ENCODE results near the gene AKT3.

AKT3 gene

GRCh38 chr1:243580072-243580471 lies 270.0 kb downstream of the AKT3 start:
- no peak for DNase-seq (ENCODE audit: low read depth)
- no peak for TF ChIP-seq CTCF (IDR thresholded peaks at IDR 0.05; ENCODE audit: control insufficient read depth, extremely low read depth, insufficient read depth)
- H3K4me3 ChIP-seq (ENCODE audit: low read depth, low read length): no peak overlapping the region

GRCh38 chr1:243575070-243575469 lies 275.0 kb downstream of the AKT3 start:
- no peak for TF ChIP-seq CTCF (IDR thresholded peaks at IDR 0.05; ENCODE audit: control insufficient read depth, extremely low read depth, insufficient read depth)
- H3K4me3 ChIP-seq (ENCODE audit: low read depth, low read length): no peak overlapping the region
- DNase-seq (ENCODE audit: low read depth): no peak

DNA sequence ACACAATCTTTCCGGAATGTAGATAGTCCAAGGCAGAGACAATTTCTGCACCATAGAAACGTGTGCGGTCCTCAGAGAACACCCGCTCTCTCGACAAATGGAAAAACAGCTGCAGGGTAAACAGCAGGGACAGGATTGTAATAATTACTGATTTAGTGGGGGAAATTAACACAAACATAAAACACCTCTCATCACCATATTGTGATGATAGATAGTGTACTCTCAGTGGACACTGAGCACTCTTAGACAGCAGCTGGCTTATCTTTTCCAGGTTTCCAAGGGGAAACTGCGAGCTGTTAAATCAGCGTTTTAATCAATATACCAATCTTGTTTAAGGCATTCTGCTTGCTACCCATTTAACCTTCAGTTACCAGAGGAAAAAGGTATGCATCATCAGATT lies 277.1 kb downstream of the AKT3 start:
- no peak for TF ChIP-seq CTCF (IDR thresholded peaks at IDR 0.05; ENCODE audit: control insufficient read depth, extremely low read depth, insufficient read depth)
- no peak for DNase-seq (ENCODE audit: low read depth)
- no peak overlapping the region for H3K4me3 ChIP-seq (ENCODE audit: low read depth, low read length)

DNA sequence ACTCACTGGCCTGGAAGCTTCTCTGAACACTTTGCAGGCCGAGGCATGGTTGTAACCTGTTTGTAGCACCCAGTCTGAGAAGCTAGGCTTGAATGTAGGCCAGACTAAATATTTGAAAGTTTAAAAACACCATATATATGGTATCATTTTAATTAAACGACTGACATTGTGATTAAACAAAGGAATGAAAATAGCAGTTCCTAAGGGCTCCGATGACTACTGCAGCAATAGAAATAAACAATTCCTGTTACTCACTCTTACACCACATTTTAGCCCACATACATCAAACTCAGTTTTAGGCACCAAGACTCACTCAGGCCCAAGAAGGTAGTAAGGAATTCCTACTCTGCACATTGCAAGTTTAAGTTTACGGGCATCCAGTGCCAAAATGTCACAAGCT lies 281.2 kb downstream of the AKT3 start:
- DNase-seq (ENCODE audit: low read depth): no peak
- TF ChIP-seq CTCF (IDR thresholded peaks at IDR 0.05; ENCODE audit: control insufficient read depth, extremely low read depth, insufficient read depth): no peak
- H3K4me3 ChIP-seq (ENCODE audit: low read depth, low read length): no peak overlapping the region

- TF ChIP-seq CTCF (IDR thresholded peaks at IDR 0.05; ENCODE audit: control insufficient read depth, extremely low read depth, insufficient read depth): no peak
- H3K4me3 ChIP-seq (ENCODE audit: low read depth, low read length): no peak overlapping the region
- DNase-seq (ENCODE audit: low read depth): no peak
Observed at GRCh38 chr1:243564814-243565213, 285.2 kb downstream of the AKT3 start.

DNA sequence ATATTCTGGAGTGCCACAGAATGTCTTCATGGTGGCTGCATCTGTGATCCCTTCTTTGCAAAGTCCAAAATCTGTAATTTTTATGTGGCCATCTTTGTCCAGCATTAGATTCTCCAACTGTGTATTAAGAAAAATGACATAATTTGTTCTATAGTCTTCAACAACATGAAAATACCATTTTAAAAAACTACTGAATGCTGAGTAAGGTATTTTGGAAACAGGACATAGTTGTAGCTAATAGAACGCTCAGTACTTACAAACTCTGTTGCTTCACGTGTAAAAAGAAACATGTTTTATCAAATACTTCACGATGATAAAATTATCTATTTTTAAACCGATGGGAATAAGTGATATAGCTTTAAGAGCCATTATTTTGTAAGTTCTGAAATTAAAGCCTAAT lies 286.3 kb downstream of the AKT3 start:
- TF ChIP-seq CTCF (IDR thresholded peaks at IDR 0.05; ENCODE audit: control insufficient read depth, extremely low read depth, insufficient read depth): no peak
- DNase-seq (ENCODE audit: low read depth): no peak
- H3K4me3 ChIP-seq (ENCODE audit: low read depth, low read length): no peak overlapping the region

DNA sequence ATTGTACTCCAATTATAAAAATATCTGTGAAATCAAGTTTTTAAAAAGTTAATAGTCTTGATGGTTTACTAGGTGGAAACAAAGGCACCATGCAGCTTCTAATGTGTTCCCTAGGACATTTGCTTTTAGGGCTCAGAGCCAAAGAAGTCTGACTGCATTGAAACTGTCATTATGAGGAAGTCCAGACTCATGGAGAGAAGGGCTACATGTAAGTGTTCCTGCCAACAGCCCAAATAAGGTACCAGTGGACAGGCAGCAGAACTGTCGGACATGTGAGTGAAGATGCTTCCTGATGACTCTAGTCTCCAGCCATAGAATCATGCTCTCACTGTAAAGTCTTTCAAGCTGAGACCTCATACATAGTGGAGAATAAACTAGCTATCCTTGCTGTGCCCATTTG lies 287.6 kb downstream of the AKT3 start:
- H3K4me3 ChIP-seq (ENCODE audit: low read depth, low read length): no peak overlapping the region
- no peak for TF ChIP-seq CTCF (IDR thresholded peaks at IDR 0.05; ENCODE audit: control insufficient read depth, extremely low read depth, insufficient read depth)
- no peak for DNase-seq (ENCODE audit: low read depth)
